Measurements from ENCODE around the gene ZNF783.

DNA sequence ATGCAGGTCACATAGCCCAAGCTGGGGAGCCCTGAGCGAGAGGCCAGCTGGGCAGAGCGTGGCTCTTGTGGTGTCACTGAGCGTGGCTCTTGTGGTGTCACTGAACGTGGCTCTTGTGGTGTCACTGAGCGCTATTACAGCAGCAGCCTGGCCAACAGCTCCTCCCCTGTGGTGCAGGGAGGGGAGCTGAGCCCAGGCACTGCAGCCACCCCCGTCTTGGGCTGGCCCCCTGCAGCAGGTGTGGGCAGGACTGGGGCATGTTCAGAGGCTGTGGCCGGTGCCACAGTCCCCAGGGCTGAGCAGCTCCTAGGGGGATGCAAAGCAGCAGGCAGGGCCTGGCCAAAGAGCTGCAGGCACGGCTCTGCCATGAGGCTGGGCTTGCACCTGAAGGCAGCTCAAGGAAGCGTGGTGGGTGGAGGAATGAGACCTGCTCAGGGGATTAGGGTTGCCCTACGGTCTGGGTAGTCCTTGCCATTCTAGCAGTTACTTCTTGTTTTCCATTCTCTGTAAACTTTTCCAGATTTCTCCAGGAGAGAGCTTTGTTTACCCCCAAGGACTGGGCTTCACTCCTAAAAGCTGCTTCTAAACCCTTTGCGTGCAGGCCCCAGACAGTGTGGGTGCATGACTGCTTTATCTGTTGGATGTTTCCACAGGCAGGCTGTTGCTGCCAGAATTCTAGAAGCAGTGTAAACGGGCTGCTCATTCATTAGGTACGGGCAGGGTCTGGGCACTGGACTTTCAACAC lies 29.2 kb downstream of the ZNF783 start:
- TF ChIP-seq HDAC1 (IDR thresholded peaks at IDR 0.05) (no peak), FOXJ3 (CRISPR knock-in tag; IDR thresholded peaks at IDR 0.05) (no peak), MTA2 (IDR thresholded peaks at IDR 0.05; ENCODE audit: low read depth) (no peak), ZNF551 (CRISPR knock-in tag; IDR thresholded peaks at IDR 0.05) (no peak), EZH2 (IDR thresholded peaks at IDR 0.05; ENCODE audit: borderline replicate concordance, low read depth, low read length) (no peak)
- TF ChIP-seq, protein P1, sequence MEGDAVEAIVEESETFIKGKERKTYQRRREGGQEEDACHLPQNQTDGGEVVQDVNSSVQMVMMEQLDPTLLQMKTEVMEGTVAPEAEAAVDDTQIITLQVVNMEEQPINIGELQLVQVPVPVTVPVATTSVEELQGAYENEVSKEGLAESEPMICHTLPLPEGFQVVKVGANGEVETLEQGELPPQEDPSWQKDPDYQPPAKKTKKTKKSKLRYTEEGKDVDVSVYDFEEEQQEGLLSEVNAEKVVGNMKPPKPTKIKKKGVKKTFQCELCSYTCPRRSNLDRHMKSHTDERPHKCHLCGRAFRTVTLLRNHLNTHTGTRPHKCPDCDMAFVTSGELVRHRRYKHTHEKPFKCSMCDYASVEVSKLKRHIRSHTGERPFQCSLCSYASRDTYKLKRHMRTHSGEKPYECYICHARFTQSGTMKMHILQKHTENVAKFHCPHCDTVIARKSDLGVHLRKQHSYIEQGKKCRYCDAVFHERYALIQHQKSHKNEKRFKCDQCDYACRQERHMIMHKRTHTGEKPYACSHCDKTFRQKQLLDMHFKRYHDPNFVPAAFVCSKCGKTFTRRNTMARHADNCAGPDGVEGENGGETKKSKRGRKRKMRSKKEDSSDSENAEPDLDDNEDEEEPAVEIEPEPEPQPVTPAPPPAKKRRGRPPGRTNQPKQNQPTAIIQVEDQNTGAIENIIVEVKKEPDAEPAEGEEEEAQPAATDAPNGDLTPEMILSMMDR (IDR thresholded peaks at IDR 0.05 in 2 of 3, conservative IDR thresholded peaks at IDR 0.05 in 1 of 3; ENCODE audit: insufficient read depth in 2 of 3, low read depth in 1 of 3, low read length in 3 of 3): no peak
- TF ChIP-seq, protein P2, sequence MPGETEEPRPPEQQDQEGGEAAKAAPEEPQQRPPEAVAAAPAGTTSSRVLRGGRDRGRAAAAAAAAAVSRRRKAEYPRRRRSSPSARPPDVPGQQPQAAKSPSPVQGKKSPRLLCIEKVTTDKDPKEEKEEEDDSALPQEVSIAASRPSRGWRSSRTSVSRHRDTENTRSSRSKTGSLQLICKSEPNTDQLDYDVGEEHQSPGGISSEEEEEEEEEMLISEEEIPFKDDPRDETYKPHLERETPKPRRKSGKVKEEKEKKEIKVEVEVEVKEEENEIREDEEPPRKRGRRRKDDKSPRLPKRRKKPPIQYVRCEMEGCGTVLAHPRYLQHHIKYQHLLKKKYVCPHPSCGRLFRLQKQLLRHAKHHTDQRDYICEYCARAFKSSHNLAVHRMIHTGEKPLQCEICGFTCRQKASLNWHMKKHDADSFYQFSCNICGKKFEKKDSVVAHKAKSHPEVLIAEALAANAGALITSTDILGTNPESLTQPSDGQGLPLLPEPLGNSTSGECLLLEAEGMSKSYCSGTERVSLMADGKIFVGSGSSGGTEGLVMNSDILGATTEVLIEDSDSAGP (CRISPR knock-in tag; IDR thresholded peaks at IDR 0.05): no peak
- TF ChIP-seq, protein P3, sequence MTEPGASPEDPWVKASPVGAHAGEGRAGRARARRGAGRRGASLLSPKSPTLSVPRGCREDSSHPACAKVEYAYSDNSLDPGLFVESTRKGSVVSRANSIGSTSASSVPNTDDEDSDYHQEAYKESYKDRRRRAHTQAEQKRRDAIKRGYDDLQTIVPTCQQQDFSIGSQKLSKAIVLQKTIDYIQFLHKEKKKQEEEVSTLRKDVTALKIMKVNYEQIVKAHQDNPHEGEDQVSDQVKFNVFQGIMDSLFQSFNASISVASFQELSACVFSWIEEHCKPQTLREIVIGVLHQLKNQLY (CRISPR knock-in tag; conservative IDR thresholded peaks at IDR 0.05): no peak
- TF ChIP-seq, protein P4, sequence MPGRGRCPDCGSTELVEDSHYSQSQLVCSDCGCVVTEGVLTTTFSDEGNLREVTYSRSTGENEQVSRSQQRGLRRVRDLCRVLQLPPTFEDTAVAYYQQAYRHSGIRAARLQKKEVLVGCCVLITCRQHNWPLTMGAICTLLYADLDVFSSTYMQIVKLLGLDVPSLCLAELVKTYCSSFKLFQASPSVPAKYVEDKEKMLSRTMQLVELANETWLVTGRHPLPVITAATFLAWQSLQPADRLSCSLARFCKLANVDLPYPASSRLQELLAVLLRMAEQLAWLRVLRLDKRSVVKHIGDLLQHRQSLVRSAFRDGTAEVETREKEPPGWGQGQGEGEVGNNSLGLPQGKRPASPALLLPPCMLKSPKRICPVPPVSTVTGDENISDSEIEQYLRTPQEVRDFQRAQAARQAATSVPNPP (IDR thresholded peaks at IDR 0.05; ENCODE audit: borderline replicate concordance, insufficient read depth, insufficient read length): no peak
